ENCODE data around the gene TLR10.
"Not testable (repeated sequence)": the region's sequence is repeated elsewhere in the genome, so short reads cannot be mapped to it uniquely, and the experiment has no call there.

The TLR10 gene

GRCh38 chr4:38815885-38816782 lies 33.3 kb upstream of the TLR10 start:
- Histone ChIP-seq H3K4me3 (no peak overlapping the region), H3K27ac (no peak overlapping the region)
- DNase-seq = no peak

DNA sequence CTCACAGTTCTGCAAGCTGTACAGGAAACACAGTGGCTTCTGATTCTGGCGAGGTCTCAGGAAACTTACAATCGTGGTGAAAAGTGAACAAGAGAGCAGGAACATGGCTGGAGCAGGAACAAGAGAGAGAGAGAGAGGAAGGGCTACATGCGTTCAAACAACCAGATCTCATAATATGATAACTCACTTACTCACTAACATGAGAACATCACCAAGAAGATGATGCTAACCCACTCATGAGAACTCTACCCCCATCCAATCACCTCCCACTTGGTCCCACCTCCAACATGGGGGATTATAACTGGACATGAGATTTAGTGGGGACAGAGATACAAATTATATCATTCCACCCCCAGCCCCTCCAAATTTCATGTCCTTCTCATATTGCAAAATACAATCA lies 31.6 kb upstream of the TLR10 start:
- no peak overlapping the region for H3K4me3 ChIP-seq
- H3K36me3 ChIP-seq = no peaks in the 10 kb centered on the region
- H3K27me3 ChIP-seq = no peaks in the 10 kb centered on the region
- H3K27ac ChIP-seq = no peak overlapping the region
- DNase-seq = no peak
- TF ChIP-seq CTCF (IDR thresholded peaks at IDR 0.05) = no peak
- intact Hi-C loops (cut with DNase I; ENCODE audit: low total_unique reads) = no loop called here
- peaks cover 0 to 4% (median 0%) of the 10 kb centered on the region in 3 donors for H3K9me3 ChIP-seq
- H3K4me1 ChIP-seq = no peaks in the 10 kb centered on the region

More at GRCh38 chr4:38815885-38816782, 33.3 kb upstream of the TLR10 start:
- Histone ChIP-seq H3K9me3 (peaks cover 0 to 4% (median 0%) of the 10 kb centered on the region in 3 donors), H3K27me3 (no peaks in the 10 kb centered on the region), H3K4me1 (no peaks in the 10 kb centered on the region), H3K36me3 (no peaks in the 10 kb centered on the region)
- TF ChIP-seq CTCF (IDR thresholded peaks at IDR 0.05) = no peak
- intact Hi-C loops (cut with DNase I; ENCODE audit: low total_unique reads) = no loop called here

DNA sequence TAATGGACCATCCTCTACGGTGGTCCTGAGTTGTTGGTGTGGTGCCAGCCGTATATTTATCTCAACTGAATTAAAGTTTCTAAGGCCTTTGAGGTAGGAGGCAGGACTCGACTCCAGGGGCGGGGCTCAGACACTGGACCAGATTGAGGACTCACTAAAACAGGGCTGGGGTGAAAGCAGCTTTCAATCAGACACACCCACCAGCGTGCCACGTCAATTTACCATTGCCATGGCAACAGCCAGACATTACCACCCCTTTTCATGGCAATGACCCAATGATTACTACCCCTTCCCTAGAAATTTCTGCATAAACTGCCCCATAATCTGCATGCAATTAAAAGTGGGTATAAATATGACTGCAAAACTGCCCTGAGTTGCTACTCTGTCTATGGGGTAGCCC lies 28.5 kb upstream of the TLR10 start:
- Histone ChIP-seq H3K27ac (no peak overlapping the region), H3K9me3 (peaks cover 0 to 4% (median 0%) of the 10 kb centered on the region in 3 donors), H3K36me3 (no peaks in the 10 kb centered on the region), H3K4me3 (no peak overlapping the region), H3K27me3 (no peaks in the 10 kb centered on the region), H3K4me1 (no peaks in the 10 kb centered on the region)
- no peak for TF ChIP-seq CTCF (IDR thresholded peaks at IDR 0.05)
- no peak for DNase-seq
- intact Hi-C loops (cut with DNase I; ENCODE audit: low total_unique reads) = no loop called here

GRCh38 chr4:38807462-38807861 lies 24.7 kb upstream of the TLR10 start:
- peaks cover 0 to 16% (median 5%) of the 10 kb centered on the region in 4 donors for H3K4me1 ChIP-seq
- intact Hi-C loops (cut with DNase I; ENCODE audit: low total_unique reads); H3K27me3 ChIP-seq; H3K9me3 ChIP-seq; H3K27ac ChIP-seq; H3K4me3 ChIP-seq; DNase-seq; H3K36me3 ChIP-seq: not testable (repeated sequence)

- H3K36me3 ChIP-seq; H3K27me3 ChIP-seq; DNase-seq; H3K4me3 ChIP-seq; intact Hi-C loops (cut with DNase I; ENCODE audit: low total_unique reads); H3K9me3 ChIP-seq: not testable (repeated sequence)
- Histone ChIP-seq H3K27ac (peak overlapping the region in 1 of 2 donors; percentile 56), H3K4me1 (peaks cover 0 to 16% (median 5%) of the 10 kb centered on the region in 4 donors)
These were observed 23.5 kb upstream of the TLR10 start for GRCh38 chr4:38806251-38806650.

GRCh38 chr4:38805530-38806145 lies 22.8 kb upstream of the TLR10 start:
- peak overlapping the region; percentile 35 to 37 for H3K4me3 ChIP-seq
- peaks cover 0 to 16% (median 5%) of the 10 kb centered on the region in 4 donors for H3K4me1 ChIP-seq
- TF ChIP-seq CTCF (IDR thresholded peaks at IDR 0.05) = no peak
- intact Hi-C loops (cut with DNase I; ENCODE audit: low total_unique reads) = no loop called here
- H3K27ac ChIP-seq = peak overlapping the region; percentile 49 to 56
- H3K27me3 ChIP-seq = no peaks in the 10 kb centered on the region
- no peaks in the 10 kb centered on the region for H3K9me3 ChIP-seq
- H3K36me3 ChIP-seq = peaks cover 0 to 8% (median under 1%) of the 10 kb centered on the region in 3 donors
- DNase-seq = peak in 1 of 2 donors; percentile 51

Data from tibial artery (tissue), 4 donors.